GM23248 (cell line): ENCODE measurements around the gene SOX13. TPM values are rescaled to one million over a fixed set of nuclear protein-coding genes. Genes with fewer than 3 reads are reported as not detected.

Source experiments
- DNase-seq: peaks from one replicate; pipeline ENCODE4 v3.0.0-alpha.2; 2015
- H2AFZ ChIP-seq: fragments of 200-600 bp; sonication (generic); 2 replicates; pipeline ENCODE4 v1.6.1; 2016; ENCODE audit warnings: antibody characterized with exemption
- H3F3A ChIP-seq: fragments of 200-600 bp; sonication (generic); 2 replicates; pipeline ENCODE4 v1.6.1; 2016; ENCODE audit warnings: mild to moderate bottlenecking, antibody characterized with exemption, mixed run types; ENCODE audit not compliant: insufficient read depth
- H3K27ac ChIP-seq: fragments of 200-600 bp; sonication (generic); 2 replicates; pipeline ENCODE4 v1.5.1; 2016; ENCODE audit warnings: mild to moderate bottlenecking
- H3K27me3 ChIP-seq: fragments of 200-600 bp; sonication (generic); replicated peaks from 2 replicates; pipeline ENCODE4 v1.6.1; 2016; ENCODE audit warnings: mild to moderate bottlenecking; ENCODE audit not compliant: insufficient read depth
- H3K36me3 ChIP-seq: fragments of 200-600 bp; sonication (generic); 2 replicates; pipeline ENCODE4 v1.6.1; 2016; ENCODE audit warnings: low read depth, mild to moderate bottlenecking
- H3K4me1 ChIP-seq: fragments of 200-600 bp; sonication (generic); 2 replicates; pipeline ENCODE4 v1.6.1; 2016; ENCODE audit warnings: mild to moderate bottlenecking; ENCODE audit not compliant: insufficient read depth
- H3K4me2 ChIP-seq: fragments of 200-600 bp; sonication (generic); one replicate; pipeline ENCODE4 v1.6.1; 2016; ENCODE audit warnings: mild to moderate bottlenecking; ENCODE audit not compliant: unreplicated experiment
- H3K4me3 ChIP-seq: fragments of 200-600 bp; sonication (generic); 2 replicates; pipeline ENCODE4 v1.5.1; 2016; ENCODE audit warnings: mild to moderate bottlenecking
- H3K79me2 ChIP-seq: fragments of 200-600 bp; sonication (generic); 2 replicates; pipeline ENCODE4 v1.6.1; 2016; ENCODE audit warnings: mild to moderate bottlenecking; ENCODE audit not compliant: insufficient read depth
- H3K9ac ChIP-seq: fragments of 200-600 bp; sonication (generic); 2 replicates; pipeline ENCODE4 v1.6.1; 2016; ENCODE audit warnings: mild to moderate bottlenecking
- H3K9me2 ChIP-seq: fragments of 200-600 bp; sonication (generic); 2 replicates; pipeline ENCODE4 v1.6.1; 2016; ENCODE audit warnings: mixed run types, mild to moderate bottlenecking, moderate library complexity; ENCODE audit not compliant: insufficient read depth
- H3K9me3 ChIP-seq: fragments of 200-600 bp; sonication (generic); one replicate; pipeline ENCODE4 v1.6.1; 2017; ENCODE audit warnings: low read depth
- H4K20me1 ChIP-seq: fragments of 200-600 bp; sonication (generic); 2 replicates; pipeline ENCODE4 v1.6.0; 2016; ENCODE audit not compliant: insufficient read depth
- EZH2 ChIP-seq: fragments of 200-600 bp; sonication (generic); IDR thresholded peaks from 2 replicates; pipeline ENCODE4 v1.6.1; 2018; ENCODE audit warnings: antibody characterized with exemption, mild to moderate bottlenecking; ENCODE audit not compliant: insufficient read depth, poor library complexity, severe bottlenecking
- EZH2phosphoT487 ChIP-seq: fragments of 200-600 bp; sonication (generic); IDR thresholded peaks from 2 replicates; pipeline ENCODE4 v1.6.1; 2018; ENCODE audit warnings: antibody characterized with exemption, moderate library complexity, mild to moderate bottlenecking, low read depth; ENCODE audit not compliant: insufficient read depth
- WGBS, 2 experiments: methylation state at CpG; one replicate each; pipeline ENCODE4 v1.1.6; 2015 to 2017; ENCODE audit warnings: low lambda C conversion rate in 2 of 2, low coverage in 1 of 2; ENCODE audit errors: missing lambda C conversion rate in 2 of 2; 5-methylcytosine and 5-hydroxymethylcytosine counted together
- in situ Hi-C: fragments of 300-500 bp; cut with MboI; formaldehyde crosslinking; loops from 2 replicates; pipeline ENCODE4 v1.15.0; 2020
- polyA plus RNA-seq: library from polyadenylated mRNA; unstranded; fragments of >200 nt; fragmentation: Nextera tagmentation; extraction: Ambion mirVana; gene quantifications from 2 replicates; pipeline ENCODE4 v1.2.1, GENCODE V29; 2016
- total RNA-seq: library from RNA; depleted of rRNA; stranded (reverse); fragments of >200 nt; shearing (Covaris generic); gene quantifications from 2 replicates; pipeline ENCODE4 v1.2.3, GENCODE V29; 2014; rRNA removed

Gene SOX13
- total RNA-seq: 5.5 and 5.8 TPM in 2 replicates
- 3.0 and 3.1 TPM in 2 replicates for polyA plus RNA-seq

DNA sequence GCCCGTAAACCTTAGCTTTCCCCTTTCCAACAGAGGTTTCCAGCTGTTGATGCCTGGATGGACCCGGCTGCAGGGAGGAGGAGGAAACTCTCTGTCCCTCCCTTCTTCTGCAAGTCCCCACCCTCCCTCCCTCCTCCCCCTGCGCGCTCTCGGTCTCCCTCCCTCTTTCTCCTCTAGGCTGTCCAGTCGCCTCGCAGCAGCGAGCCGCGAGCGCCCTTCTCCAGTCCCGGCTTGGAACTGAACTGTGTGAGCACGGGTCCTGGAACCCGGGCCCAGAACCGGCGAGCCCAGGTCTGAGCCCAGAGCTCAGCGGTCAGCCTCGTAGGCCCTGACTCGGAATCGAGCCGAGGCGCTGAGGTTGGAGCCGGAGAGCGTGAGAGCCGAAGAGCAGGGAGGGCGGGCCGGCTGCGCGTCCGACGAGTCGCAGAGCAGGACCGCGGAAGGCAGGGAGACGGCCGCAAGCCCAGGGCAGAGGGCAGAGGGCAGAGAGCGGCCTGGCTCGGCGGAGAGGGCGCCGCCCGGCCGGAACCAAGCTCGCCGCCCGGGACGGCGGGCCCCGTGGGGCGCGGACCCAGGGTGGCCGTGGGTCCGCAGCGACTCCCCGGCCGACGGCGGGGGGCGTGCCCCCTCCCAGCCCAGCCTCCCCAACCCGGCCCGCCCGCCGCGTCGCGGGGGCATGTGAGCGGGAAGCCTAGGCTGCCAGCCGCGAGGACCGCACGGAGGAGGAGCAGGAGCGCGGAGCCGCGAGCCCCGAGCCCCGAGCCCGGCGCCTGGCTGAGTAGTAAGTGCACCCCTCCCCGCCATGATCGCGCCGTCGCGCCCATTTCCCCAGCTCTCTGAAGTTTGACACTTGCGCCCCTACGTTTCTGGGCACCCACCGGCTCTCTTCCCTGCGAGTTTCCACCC is at the start of gene SOX13:
Gene SOX13 (plus strand): TSS at position 185 of the 906 bp plus-strand sequence. CDS start 39,801 bp downstream, outside the sequence.
- peak; percentile 94 for DNase-seq
- Histone ChIP-seq H3F3A (no peaks in the 10 kb centered on the region), H3K9me2 (no peaks in the 10 kb centered on the region), H2AFZ (peak within 1 kb of the TSS; percentile 82), H3K27me3 (no peaks in the 10 kb centered on the region), H3K4me1 (peaks cover 7% of the 10 kb centered on the region; the same call in 1 of the 2 replicates), H3K27ac (peak within 1 kb of the TSS; percentile 57), H4K20me1 (no peaks in the 10 kb centered on the region), H3K4me3 (peak within 1 kb of the TSS; percentile 77), H3K9ac (peak within 1 kb of the TSS; percentile 65), H3K36me3 (no peaks in the 10 kb centered on the region), H3K4me2 (peak within 1 kb of the TSS; percentile 86), H3K79me2 (peaks cover 40% of the 10 kb centered on the region), H3K9me3 (no peaks in the 10 kb centered on the region)
- in situ Hi-C loops: no loop called here
- TF ChIP-seq EZH2phosphoT487: no peak
- 0 to 1% methylated on average over 40 to 68 of the region's 89 CpGs for WGBS, 2 experiments

- Histone ChIP-seq H3K4me2 (no peak overlapping the region), H3K27me3 (peaks cover 5% of the 10 kb centered on the region), H3K27ac (no peak overlapping the region), H3F3A (no peaks in the 10 kb centered on the region), H2AFZ (no peak overlapping the region), H3K36me3 (no peaks in the 10 kb centered on the region), H3K4me1 (no peaks in the 10 kb centered on the region), H3K9ac (no peak overlapping the region), H4K20me1 (no peaks in the 10 kb centered on the region), H3K79me2 (no peaks in the 10 kb centered on the region), H3K9me3 (no peaks in the 10 kb centered on the region), H3K9me2 (no peaks in the 10 kb centered on the region), H3K4me3 (no peak overlapping the region)
- no peak for DNase-seq
- 70 to 72% methylated on average over 17 of the region's 17 CpGs for whole genome bisulfite sequencing, 2 experiments
- in situ Hi-C loops: no loop called here
- TF ChIP-seq EZH2phosphoT487 (no peak), EZH2 (no peak)
Observed at GRCh38 chr1:204025917-204026707, 46.8 kb upstream of the SOX13 start.

GRCh38 chr1:204027446-204027845 is 45.5 kb upstream of the SOX13 start:
- TF ChIP-seq EZH2 (no peak), EZH2phosphoT487 (no peak)
- Histone ChIP-seq H3K36me3 (no peaks in the 10 kb centered on the region), H3K4me2 (no peak overlapping the region), H3K4me1 (no peaks in the 10 kb centered on the region), H3K9me3 (no peaks in the 10 kb centered on the region), H3K27me3 (peaks cover 5% of the 10 kb centered on the region), H2AFZ (no peak overlapping the region), H3K27ac (no peak overlapping the region), H3K9ac (no peak overlapping the region), H3K9me2 (no peaks in the 10 kb centered on the region), H3K4me3 (no peak overlapping the region), H3F3A (no peaks in the 10 kb centered on the region), H4K20me1 (no peaks in the 10 kb centered on the region), H3K79me2 (no peaks in the 10 kb centered on the region)
- in situ Hi-C loops: no loop called here
- 84 to 89% methylated on average over 3 of the region's 3 CpGs for WGBS, 2 experiments
- DNase-seq: no peak

DNA sequence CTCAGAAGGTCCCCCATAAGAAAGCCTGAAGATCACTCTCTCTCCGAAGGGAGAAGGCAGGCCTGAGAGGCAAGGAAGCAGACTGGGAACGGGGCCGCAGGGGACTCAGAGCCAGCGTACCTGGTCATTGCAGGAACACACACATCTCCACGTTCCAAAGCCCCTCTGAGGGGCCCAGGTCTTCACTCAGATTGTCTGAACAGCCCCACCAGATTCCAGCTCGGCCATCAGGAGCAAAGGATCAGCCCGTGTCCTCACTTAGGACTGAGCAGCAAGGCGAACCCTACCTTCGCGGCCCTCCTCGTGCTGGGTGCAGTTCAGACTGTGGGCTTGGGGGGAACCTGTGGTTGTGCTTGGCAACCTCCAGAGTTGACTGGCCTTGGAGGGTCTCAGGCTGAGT is 43.9 kb upstream of the SOX13 start:
- TF ChIP-seq EZH2 (no peak), EZH2phosphoT487 (no peak)
- Histone ChIP-seq H3K79me2 (no peaks in the 10 kb centered on the region), H3K4me2 (no peak overlapping the region), H3K9me2 (no peaks in the 10 kb centered on the region), H3K9ac (no peak overlapping the region), H3K4me3 (no peak overlapping the region), H2AFZ (no peak overlapping the region), H3F3A (no peaks in the 10 kb centered on the region), H4K20me1 (no peaks in the 10 kb centered on the region), H3K27me3 (peaks cover 5% of the 10 kb centered on the region), H3K4me1 (no peaks in the 10 kb centered on the region), H3K36me3 (no peaks in the 10 kb centered on the region), H3K9me3 (no peaks in the 10 kb centered on the region), H3K27ac (no peak overlapping the region)
- in situ Hi-C loops: no loop called here
- DNase-seq: no peak
- 83 to 90% methylated on average over 11 of the region's 11 CpGs for WGBS, 2 experiments
